ENCODE measurements around the gene SLC25A17.

- TF ChIP-seq EZH2phosphoT487 (IDR thresholded peaks at IDR 0.05; ENCODE audit: low read depth): no peak
- TF ChIP-seq CTCF (IDR thresholded peaks at IDR 0.05; ENCODE audit: low read depth, low read length): no peak
Observed at GRCh38 chr22:40818192-40818746, 877 bp downstream of the SLC25A17 start.
